CD14-positive monocyte (primary cell): ENCODE measurements around the gene ARHGAP10. TPM values are rescaled to one million over a fixed set of nuclear protein-coding genes. Genes with fewer than 3 reads are reported as not detected.

Source experiments
- DNase-seq, 3 donors: peaks; one replicate each; pipeline ENCODE4 v3.0.0-alpha.2; 2011 to 2022
- H2AFZ ChIP-seq: 2 replicates; pipeline ENCODE4 v1.6.0; 2012; ENCODE audit warnings: mild to moderate bottlenecking, low read depth, low read length, inconsistent platforms; ENCODE audit not compliant: insufficient read depth, poor library complexity, severe bottlenecking
- H3K27ac ChIP-seq, 2 donors: 1 replicate in 1 of 2; 2 replicates in 1 of 2; pipeline ENCODE4 v1.5.1; 2012 to 2013; ENCODE audit warnings: low read length in 2 of 2, control low read depth in 1 of 2, inconsistent platforms in 1 of 2, low read depth in 1 of 2, mild to moderate bottlenecking in 1 of 2
- H3K27me3 ChIP-seq, 2 donors: one replicate each; pipeline versions ENCODE4 v1.6.0 to v1.6.1; 2011 to 2013; ENCODE audit warnings: low read length in 2 of 2; ENCODE audit not compliant: control insufficient read depth in 2 of 2, insufficient read depth in 2 of 2
- H3K36me3 ChIP-seq, 2 donors: replicated peaks in 1 of 2; 1 replicate in 1 of 2; 2 replicates in 1 of 2; pipeline versions ENCODE4 v1.5.1 to v1.6.1; 2012 to 2013; ENCODE audit warnings: low read length in 2 of 2, control low read depth in 1 of 2, inconsistent platforms in 1 of 2, mild to moderate bottlenecking in 1 of 2; ENCODE audit not compliant: insufficient read depth in 2 of 2, control insufficient read depth in 1 of 2
- H3K4me1 ChIP-seq, 2 donors: 1 replicate in 1 of 2; 2 replicates in 1 of 2; pipeline versions ENCODE4 v1.5.1 to v1.6.1; 2012 to 2013; ENCODE audit warnings: low read length in 2 of 2, control low read depth in 1 of 2, inconsistent platforms in 1 of 2, mild to moderate bottlenecking in 1 of 2, moderate library complexity in 1 of 2; ENCODE audit not compliant: insufficient read depth in 2 of 2, control insufficient read depth in 1 of 2
- H3K4me2 ChIP-seq: replicated peaks from 2 replicates; pipeline ENCODE3; 2012; ENCODE audit warnings: low read length, moderate library complexity, mild to moderate bottlenecking; ENCODE audit not compliant: poor library complexity, severe bottlenecking; ENCODE audit errors: extremely low read depth
- H3K4me3 ChIP-seq, 3 experiments: fragments of 200-600 bp in 1 of 3; sonication (generic) in 1 of 3; replicated peaks in 1 of 3; 1 replicate in 2 of 3; 2 replicates in 1 of 3; pipeline ENCODE4 v1.5.1; 2011 to 2013; ENCODE audit warnings: low read length in 3 of 3, mild to moderate bottlenecking in 3 of 3, control low read depth in 2 of 3, low read depth in 2 of 3, inconsistent platforms in 1 of 3, moderate library complexity in 1 of 3
- H3K79me2 ChIP-seq: 2 replicates; pipeline ENCODE4 v1.6.0; 2012; ENCODE audit warnings: mild to moderate bottlenecking, control low read depth, inconsistent platforms, low read length, moderate library complexity; ENCODE audit not compliant: insufficient read depth
- H3K9ac ChIP-seq: 2 replicates; pipeline ENCODE4 v1.6.0; 2017; ENCODE audit warnings: low read length, mild to moderate bottlenecking; ENCODE audit not compliant: insufficient read depth, poor library complexity, severe bottlenecking
- H3K9me3 ChIP-seq, 2 donors: replicated peaks in 1 of 2; 1 replicate in 1 of 2; 2 replicates in 1 of 2; pipeline versions ENCODE4 v1.5.1 to v1.6.1; 2012 to 2013; ENCODE audit warnings: low read length in 2 of 2, control low read depth in 1 of 2; ENCODE audit not compliant: control insufficient read depth in 1 of 2, insufficient read depth in 1 of 2
- H4K20me1 ChIP-seq: 2 replicates; pipeline ENCODE4 v1.6.0; 2012; ENCODE audit warnings: mild to moderate bottlenecking, low read length, control low read depth, moderate library complexity; ENCODE audit not compliant: insufficient read depth
- H3K27ac Mint-ChIP-seq, 7 donors: one replicate each; pipeline ENCODE4 v1.8.0; 2020; ENCODE audit warnings: mild to moderate bottlenecking in 7 of 7, mixed read lengths in 7 of 7, moderate library complexity in 6 of 7, inconsistent platforms in 2 of 7
- H3K27me3 Mint-ChIP-seq, 3 donors: one replicate each; pipeline ENCODE4 v1.8.0; 2021 to 2022; ENCODE audit warnings: low read depth in 3 of 3, mild to moderate bottlenecking in 3 of 3, mixed read lengths in 3 of 3, moderate library complexity in 3 of 3, inconsistent platforms in 1 of 3
- H3K36me3 Mint-ChIP-seq, 2 donors: one replicate each; pipeline ENCODE4 v1.8.0; 2020; ENCODE audit warnings: mixed read lengths in 2 of 2, inconsistent platforms in 1 of 2, mild to moderate bottlenecking in 1 of 2
- H3K4me1 Mint-ChIP-seq: one replicate; pipeline ENCODE4 v1.8.0; 2020; ENCODE audit warnings: mild to moderate bottlenecking, mixed read lengths
- H3K4me3 Mint-ChIP-seq, 2 donors: one replicate each; pipeline ENCODE4 v1.8.0; 2020; ENCODE audit warnings: mild to moderate bottlenecking in 2 of 2, mixed read lengths in 2 of 2, moderate library complexity in 1 of 2
- H3K9me3 Mint-ChIP-seq, 7 donors: one replicate each; pipeline ENCODE4 v1.8.0; 2020 to 2022; ENCODE audit warnings: mixed read lengths in 7 of 7, mild to moderate bottlenecking in 6 of 7, moderate library complexity in 6 of 7, inconsistent platforms in 2 of 7
- WGBS: methylation state at CpG from one replicate; pipeline ENCODE4 v1.1.5; 2013; ENCODE audit warnings: missing lambda C conversion rate; ENCODE audit not compliant: insufficient coverage; 5-methylcytosine and 5-hydroxymethylcytosine counted together
- intact Hi-C, 2 donors: fragments of 100-400 bp; cut with micrococcal nuclease; formaldehyde crosslinking; loops; one replicate each; pipeline versions ENCODE4 v1.15.0 to v1.15.1; 2023
- polyA plus RNA-seq, 3 donors: library from polyadenylated mRNA; depleted of rRNA in 1 of 3; unstranded in 2 of 3; stranded (reverse) in 1 of 3; fragments of 300-500 nt in 2 of 3; fragments of >200 nt in 1 of 3; fragmentation: Illumina TruSeq in 2 of 3; gene quantifications; 1 replicate in 2 of 3; 2 replicates in 1 of 3; pipeline ENCODE4 v1.2.3, GENCODE V29; 2012 to 2021
- TF ChIP-seq, protein P1 (sequence below): fragments of 200-600 bp; IDR thresholded peaks from one replicate; pipeline ENCODE4 v1.8.0; 2022; ENCODE audit warnings: antibody characterized with exemption, mild to moderate bottlenecking

Gene ARHGAP10
- polyA plus RNA-seq, 3 donors, result 1.7 to 4.3 (median 3.0) TPM

DNA sequence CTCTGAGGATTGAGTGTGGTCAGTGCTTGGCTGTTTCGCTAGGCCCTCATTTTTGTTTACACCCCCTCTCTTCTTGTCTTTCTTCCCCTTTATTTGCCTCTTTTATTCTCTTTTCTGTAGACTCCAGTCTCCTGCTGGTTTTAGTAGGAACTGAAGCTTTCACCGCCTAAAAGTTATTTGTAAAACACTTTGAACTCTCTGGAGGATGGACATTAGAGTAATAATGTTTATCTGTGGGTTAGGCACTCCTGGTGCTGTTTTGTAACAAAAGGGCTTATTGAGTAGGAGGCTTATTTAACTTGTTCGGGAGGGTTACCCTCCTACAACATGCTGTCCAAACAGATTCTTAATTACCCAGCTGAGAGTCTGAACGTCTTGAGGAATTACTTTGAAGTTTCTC, 1.6 kb upstream of the ARHGAP10 start:
- Mint-ChIP-seq H3K4me3 (no peak overlapping the region), H3K36me3 (no peaks in the 10 kb centered on the region), H3K9me3 (no peaks in the 10 kb centered on the region), H3K4me1 (peaks cover 26% of the 10 kb centered on the region), H3K27ac (no peak overlapping the region), H3K27me3 (peaks cover 5 to 17% (median 14%) of the 10 kb centered on the region in 3 donors)
- no peak overlapping the region for H3K9ac ChIP-seq
- H3K4me3 ChIP-seq, result no peak overlapping the region
- no peaks in the 10 kb centered on the region for H3K36me3 ChIP-seq
- H3K4me2 ChIP-seq, result no peak overlapping the region
- TF ChIP-seq, protein P1, sequence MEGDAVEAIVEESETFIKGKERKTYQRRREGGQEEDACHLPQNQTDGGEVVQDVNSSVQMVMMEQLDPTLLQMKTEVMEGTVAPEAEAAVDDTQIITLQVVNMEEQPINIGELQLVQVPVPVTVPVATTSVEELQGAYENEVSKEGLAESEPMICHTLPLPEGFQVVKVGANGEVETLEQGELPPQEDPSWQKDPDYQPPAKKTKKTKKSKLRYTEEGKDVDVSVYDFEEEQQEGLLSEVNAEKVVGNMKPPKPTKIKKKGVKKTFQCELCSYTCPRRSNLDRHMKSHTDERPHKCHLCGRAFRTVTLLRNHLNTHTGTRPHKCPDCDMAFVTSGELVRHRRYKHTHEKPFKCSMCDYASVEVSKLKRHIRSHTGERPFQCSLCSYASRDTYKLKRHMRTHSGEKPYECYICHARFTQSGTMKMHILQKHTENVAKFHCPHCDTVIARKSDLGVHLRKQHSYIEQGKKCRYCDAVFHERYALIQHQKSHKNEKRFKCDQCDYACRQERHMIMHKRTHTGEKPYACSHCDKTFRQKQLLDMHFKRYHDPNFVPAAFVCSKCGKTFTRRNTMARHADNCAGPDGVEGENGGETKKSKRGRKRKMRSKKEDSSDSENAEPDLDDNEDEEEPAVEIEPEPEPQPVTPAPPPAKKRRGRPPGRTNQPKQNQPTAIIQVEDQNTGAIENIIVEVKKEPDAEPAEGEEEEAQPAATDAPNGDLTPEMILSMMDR, result no peak
- H2AFZ ChIP-seq, result no peak overlapping the region
- no peak overlapping the region for H3K27ac ChIP-seq
- no peak for DNase-seq
- H3K9me3 ChIP-seq, result no peaks in the 10 kb centered on the region
- H3K4me1 ChIP-seq, result peaks cover 19 to 31% of the 10 kb centered on the region in 2 donors
- peaks cover 5% of the 10 kb centered on the region for H4K20me1 ChIP-seq
- WGBS, result no CpG with 5 or more reads among the region's 4 CpGs
- peaks cover 15% of the 10 kb centered on the region for H3K79me2 ChIP-seq
- H3K27me3 ChIP-seq, result peaks cover 0 to 5% of the 10 kb centered on the region in 2 donors
- intact Hi-C loops, result loop anchor here (5.0 to 10.0 kb wide), 2 partner anchors 47 to 134 kb away; no protein-coding TSS in a partner anchor

DNA sequence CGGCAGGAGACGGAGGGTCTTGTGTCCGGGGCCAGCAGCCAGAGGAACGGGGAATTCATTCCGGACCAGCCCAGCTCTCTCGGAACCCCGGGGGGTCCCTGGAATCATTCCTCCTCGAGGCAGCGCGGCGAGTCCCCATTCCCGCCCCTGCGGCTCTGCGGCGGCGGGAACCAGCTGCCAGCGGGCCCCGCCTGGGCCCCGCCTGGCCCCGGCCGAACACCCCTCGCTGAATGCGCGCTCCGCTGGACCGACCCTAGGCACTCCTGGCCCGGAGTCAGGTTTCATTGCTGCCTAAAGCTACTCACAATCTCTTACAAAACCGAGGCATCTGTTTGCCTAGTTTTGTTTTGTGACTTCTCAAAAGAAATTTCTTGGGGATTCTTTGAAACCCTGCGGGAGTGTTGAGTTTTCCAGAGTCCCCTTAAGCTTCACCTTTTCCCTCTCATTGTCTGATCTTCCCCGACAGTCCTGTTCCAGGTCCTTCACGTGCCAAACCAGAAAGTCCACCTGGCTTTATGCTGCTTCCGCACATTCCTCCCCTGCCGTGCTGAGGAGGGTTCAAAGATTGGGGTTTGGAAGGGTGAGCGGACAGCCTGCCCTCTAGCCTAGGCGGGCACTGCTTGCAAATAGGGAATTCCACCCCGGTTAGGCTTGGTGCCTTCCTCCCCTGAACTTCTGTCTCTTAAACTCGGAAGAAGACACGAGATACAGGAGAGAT, 789 bp downstream of the ARHGAP10 start:
- peaks cover 5 to 17% (median 11%) of the 10 kb centered on the region in 3 donors for H3K27me3 Mint-ChIP-seq

More for the DNA sequence above, 789 bp downstream of the ARHGAP10 start:
- H3K27ac Mint-ChIP-seq, result peak overlapping the region in 4 of 7 donors; percentile 55 to 84 (median 72)
- Histone ChIP-seq H3K4me1 (peaks cover 19 to 31% of the 10 kb centered on the region in 2 donors), H2AFZ (peak overlapping the region; percentile 88), H3K27me3 (peaks cover 0 to 5% of the 10 kb centered on the region in 2 donors), H3K4me3 (peak overlapping the region; percentile 70 to 87 (median 78)), H4K20me1 (peaks cover 5% of the 10 kb centered on the region), H3K9me3 (no peaks in the 10 kb centered on the region), H3K36me3 (no peaks in the 10 kb centered on the region), H3K27ac (peak overlapping the region in 1 of 2 donors; percentile 69), H3K4me2 (peak overlapping the region; percentile 83), H3K79me2 (peaks cover 32% of the 10 kb centered on the region), H3K9ac (peak overlapping the region; percentile 77)
- peaks cover 26% of the 10 kb centered on the region for H3K4me1 Mint-ChIP-seq
- H3K9me3 Mint-ChIP-seq, result no peaks in the 10 kb centered on the region
- H3K4me3 Mint-ChIP-seq, result peak overlapping the region; percentile 97 to 98
- peak in 2 of 3 donors; percentile 13 to 31 for DNase-seq
- intact Hi-C loops, result loop anchor here (5.0 to 10.0 kb wide), 2 partner anchors 45 to 132 kb away; no protein-coding TSS in a partner anchor
- H3K36me3 Mint-ChIP-seq, result no peaks in the 10 kb centered on the region
- TF ChIP-seq, protein P1, result no peak
- under 1% methylated on average over 29 of the region's 38 CpGs for WGBS
